ENCODE results near the gene HELZ. TPM values are rescaled to one million over a fixed set of nuclear protein-coding genes. Genes with fewer than 3 reads are reported as not detected.
A peak's percentile ranks its signal among the peaks of the same experiment; 100 is the strongest.

The HELZ gene, protein sequence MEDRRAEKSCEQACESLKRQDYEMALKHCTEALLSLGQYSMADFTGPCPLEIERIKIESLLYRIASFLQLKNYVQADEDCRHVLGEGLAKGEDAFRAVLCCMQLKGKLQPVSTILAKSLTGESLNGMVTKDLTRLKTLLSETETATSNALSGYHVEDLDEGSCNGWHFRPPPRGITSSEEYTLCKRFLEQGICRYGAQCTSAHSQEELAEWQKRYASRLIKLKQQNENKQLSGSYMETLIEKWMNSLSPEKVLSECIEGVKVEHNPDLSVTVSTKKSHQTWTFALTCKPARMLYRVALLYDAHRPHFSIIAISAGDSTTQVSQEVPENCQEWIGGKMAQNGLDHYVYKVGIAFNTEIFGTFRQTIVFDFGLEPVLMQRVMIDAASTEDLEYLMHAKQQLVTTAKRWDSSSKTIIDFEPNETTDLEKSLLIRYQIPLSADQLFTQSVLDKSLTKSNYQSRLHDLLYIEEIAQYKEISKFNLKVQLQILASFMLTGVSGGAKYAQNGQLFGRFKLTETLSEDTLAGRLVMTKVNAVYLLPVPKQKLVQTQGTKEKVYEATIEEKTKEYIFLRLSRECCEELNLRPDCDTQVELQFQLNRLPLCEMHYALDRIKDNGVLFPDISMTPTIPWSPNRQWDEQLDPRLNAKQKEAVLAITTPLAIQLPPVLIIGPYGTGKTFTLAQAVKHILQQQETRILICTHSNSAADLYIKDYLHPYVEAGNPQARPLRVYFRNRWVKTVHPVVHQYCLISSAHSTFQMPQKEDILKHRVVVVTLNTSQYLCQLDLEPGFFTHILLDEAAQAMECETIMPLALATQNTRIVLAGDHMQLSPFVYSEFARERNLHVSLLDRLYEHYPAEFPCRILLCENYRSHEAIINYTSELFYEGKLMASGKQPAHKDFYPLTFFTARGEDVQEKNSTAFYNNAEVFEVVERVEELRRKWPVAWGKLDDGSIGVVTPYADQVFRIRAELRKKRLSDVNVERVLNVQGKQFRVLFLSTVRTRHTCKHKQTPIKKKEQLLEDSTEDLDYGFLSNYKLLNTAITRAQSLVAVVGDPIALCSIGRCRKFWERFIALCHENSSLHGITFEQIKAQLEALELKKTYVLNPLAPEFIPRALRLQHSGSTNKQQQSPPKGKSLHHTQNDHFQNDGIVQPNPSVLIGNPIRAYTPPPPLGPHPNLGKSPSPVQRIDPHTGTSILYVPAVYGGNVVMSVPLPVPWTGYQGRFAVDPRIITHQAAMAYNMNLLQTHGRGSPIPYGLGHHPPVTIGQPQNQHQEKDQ (N-terminal part only)
- 23.9 and 31.0 TPM in 2 replicates for total RNA-seq (2014; rRNA removed; shearing (Covaris generic))
- polyA plus RNA-seq (2016; fragmentation: Nextera tagmentation; extraction: Ambion mirVana) = 23.2 and 25.4 TPM in 2 replicates

DNA sequence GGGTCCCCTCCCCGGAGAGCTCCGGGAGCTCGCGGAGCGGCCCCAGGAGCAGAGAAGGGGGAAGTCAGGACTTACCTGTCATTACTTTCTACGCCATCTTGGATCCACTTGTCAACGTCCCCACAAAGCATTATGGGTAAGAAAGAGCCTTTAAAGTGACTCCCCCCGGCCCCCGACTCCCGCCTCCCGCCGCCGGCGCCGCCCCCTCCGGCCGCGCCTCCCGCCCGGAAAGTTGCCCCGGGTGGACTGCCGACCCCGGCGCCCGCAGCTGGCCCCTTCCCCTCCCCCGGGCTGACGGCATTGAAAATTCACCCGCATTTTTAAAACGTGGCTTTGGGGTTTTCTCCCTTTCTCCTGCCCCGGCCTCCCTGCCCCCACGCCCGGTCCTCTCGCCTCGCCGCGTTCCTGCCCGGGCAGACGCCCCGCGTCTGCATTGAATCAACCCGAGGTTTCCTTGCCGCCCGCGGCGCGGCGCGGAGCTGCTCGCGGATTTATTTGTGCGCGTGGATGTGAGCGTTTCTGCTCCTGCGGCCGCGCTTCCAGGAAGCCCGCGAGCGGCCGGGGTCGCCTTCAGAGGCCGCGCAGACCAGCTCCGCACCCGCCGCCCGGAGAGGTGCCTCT lies at the start of gene HELZ:
HELZ (minus strand) TSS at position 124 of the 621 bp plus-strand sequence. CDS start 26,392 bp downstream, outside the sequence.
- H3K36me3 ChIP-seq (ENCODE audit: low read depth) = no peaks in the 10 kb centered on the region
- no peak within 1 kb of the TSS; the same call in 1 of the 2 replicates for H3K27ac ChIP-seq
- peak; percentile 92 for DNase-seq
- H3K27me3 ChIP-seq (replicated peaks; ENCODE audit: insufficient read depth) = no peaks in the 10 kb centered on the region
- in situ Hi-C loops (cut with MboI) = no loop called here
- H3K9me2 ChIP-seq (ENCODE audit: insufficient read depth) = no peaks in the 10 kb centered on the region
- H4K20me1 ChIP-seq (ENCODE audit: insufficient read depth) = no peaks in the 10 kb centered on the region
- peaks cover 22% of the 10 kb centered on the region for H3F3A ChIP-seq (ENCODE audit: insufficient read depth)
- H3K4me2 ChIP-seq (ENCODE audit: unreplicated experiment) = peak within 1 kb of the TSS; percentile 80
- peak within 1 kb of the TSS; percentile 95 for H2AFZ ChIP-seq
- H3K9ac ChIP-seq = peak within 1 kb of the TSS; percentile 86
- H3K79me2 ChIP-seq (ENCODE audit: insufficient read depth) = peaks cover 48% of the 10 kb centered on the region
- H3K4me1 ChIP-seq (ENCODE audit: insufficient read depth) = peaks cover 30% of the 10 kb centered on the region
- 0 to 2% methylated on average over 43 to 60 of the region's 67 CpGs for WGBS, 2 experiments (ENCODE audit: low coverage in 1 of 2, low lambda C conversion rate in 2 of 2, missing lambda C conversion rate in 2 of 2)
- TF ChIP-seq EZH2phosphoT487 (IDR thresholded peaks at IDR 0.05; ENCODE audit: insufficient read depth, low read depth) (no peak), EZH2 (IDR thresholded peaks at IDR 0.05; ENCODE audit: insufficient read depth, poor library complexity, severe bottlenecking) (no peak)
- peak within 1 kb of the TSS; percentile 79 for H3K4me3 ChIP-seq
- H3K9me3 ChIP-seq (ENCODE audit: low read depth) = no peaks in the 10 kb centered on the region

DNA sequence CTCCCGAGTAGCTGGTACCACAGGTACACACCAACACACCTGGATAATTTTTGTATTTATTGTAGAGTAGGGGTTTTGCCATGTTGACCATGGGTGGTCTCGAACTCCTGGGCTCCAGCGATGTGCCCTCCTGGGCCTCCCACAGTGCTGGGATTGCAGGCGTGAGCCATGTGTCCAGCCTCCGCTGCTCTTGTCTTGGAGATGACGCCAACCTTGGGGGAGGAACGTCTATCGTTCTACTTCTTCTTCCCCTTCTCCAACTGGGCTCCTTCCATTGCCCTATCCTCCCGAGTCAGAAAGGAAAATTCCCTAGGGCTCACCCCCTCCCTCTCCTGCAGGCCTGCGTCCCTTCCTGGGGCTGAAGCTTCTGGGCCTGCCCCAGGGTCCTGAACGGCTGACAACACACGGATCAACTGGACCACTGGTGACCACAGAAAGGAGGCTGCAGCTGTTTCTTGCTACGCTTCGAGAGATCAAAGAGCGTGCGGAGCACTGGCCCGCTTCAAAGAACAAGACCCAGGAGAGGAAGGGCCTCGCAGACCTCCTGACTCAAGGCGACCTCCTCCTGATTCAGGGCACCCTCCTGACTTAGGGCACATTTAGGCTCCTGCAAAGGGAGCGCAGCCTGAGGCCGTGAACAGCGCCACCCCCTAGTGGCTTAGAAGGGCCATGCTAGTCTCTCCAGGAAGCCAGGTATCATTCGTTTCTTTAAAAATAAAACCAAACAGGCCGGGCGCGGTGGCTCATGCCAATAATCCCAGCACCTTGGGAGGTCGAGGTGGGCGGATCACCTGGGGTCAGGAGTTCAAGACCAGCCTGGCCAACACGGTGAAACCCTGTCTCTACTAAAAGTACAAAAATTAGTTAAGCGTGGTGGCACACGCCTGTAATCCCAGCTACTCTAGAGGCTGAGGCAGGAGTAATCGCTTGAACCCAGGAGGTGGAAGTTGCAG lies 48.5 kb upstream of the HELZ start:
- no peaks in the 10 kb centered on the region for H3K27me3 ChIP-seq (replicated peaks; ENCODE audit: insufficient read depth)
- H3K9ac ChIP-seq = no peak overlapping the region
- peak; percentile 76 for DNase-seq
- peak overlapping the region; percentile 76 for H2AFZ ChIP-seq
- H3K4me2 ChIP-seq (ENCODE audit: unreplicated experiment) = no peak overlapping the region
- H3K27ac ChIP-seq = no peak overlapping the region
- H4K20me1 ChIP-seq (ENCODE audit: insufficient read depth) = no peaks in the 10 kb centered on the region
- peaks cover 8% of the 10 kb centered on the region for H3K4me1 ChIP-seq (ENCODE audit: insufficient read depth)
- no peaks in the 10 kb centered on the region for H3K36me3 ChIP-seq (ENCODE audit: low read depth)
- no peaks in the 10 kb centered on the region for H3K79me2 ChIP-seq (ENCODE audit: insufficient read depth)
- H3K9me3 ChIP-seq (ENCODE audit: low read depth) = no peaks in the 10 kb centered on the region
- H3K9me2 ChIP-seq (ENCODE audit: insufficient read depth) = no peaks in the 10 kb centered on the region
- TF ChIP-seq EZH2phosphoT487 (IDR thresholded peaks at IDR 0.05; ENCODE audit: insufficient read depth, low read depth) (no peak), EZH2 (IDR thresholded peaks at IDR 0.05; ENCODE audit: insufficient read depth, poor library complexity, severe bottlenecking) (no peak)
- H3F3A ChIP-seq (ENCODE audit: insufficient read depth) = no peaks in the 10 kb centered on the region
- 31 to 32% methylated on average over 31 to 32 of the region's 32 CpGs for WGBS, 2 experiments (ENCODE audit: low coverage in 1 of 2, low lambda C conversion rate in 2 of 2, missing lambda C conversion rate in 2 of 2)
- no peak overlapping the region for H3K4me3 ChIP-seq
- in situ Hi-C loops (cut with MboI) = no loop called here

DNA sequence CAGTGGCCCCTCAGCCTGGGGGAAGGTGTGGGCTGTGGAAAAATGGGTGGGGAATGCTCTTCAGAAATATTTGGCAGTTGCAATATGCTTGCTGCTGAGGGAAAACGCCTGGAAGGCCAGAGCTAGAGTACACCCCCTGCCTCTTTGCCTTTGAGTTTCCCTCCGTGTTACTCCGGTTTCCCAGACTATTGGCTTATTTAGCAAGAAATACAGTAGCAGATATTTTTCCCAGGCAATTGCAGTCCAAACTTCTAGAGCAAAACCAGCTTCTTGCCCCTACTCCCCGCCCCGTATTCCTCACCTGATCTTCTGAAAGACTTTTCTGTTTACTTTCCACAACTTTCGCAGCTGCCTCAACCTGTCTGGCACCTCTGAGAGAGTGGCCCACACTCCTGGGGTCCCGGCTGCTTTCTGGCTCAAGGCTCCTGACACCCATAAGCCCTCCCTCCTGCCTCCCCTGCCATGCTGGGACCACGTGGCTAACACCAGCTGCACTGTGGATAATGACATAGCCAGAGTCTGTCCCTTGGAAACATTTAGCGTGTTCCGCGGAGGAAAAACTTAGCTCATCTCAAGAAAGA lies 45.8 kb upstream of the HELZ start:
- 36 to 41% methylated on average over 11 of the region's 11 CpGs for WGBS, 2 experiments (ENCODE audit: low coverage in 1 of 2, low lambda C conversion rate in 2 of 2, missing lambda C conversion rate in 2 of 2)

More for the DNA sequence above, 45.8 kb upstream of the HELZ start:
- Histone ChIP-seq H2AFZ (no peak overlapping the region), H3K4me1 (ENCODE audit: insufficient read depth) (peaks cover 8% of the 10 kb centered on the region), H3K79me2 (ENCODE audit: insufficient read depth) (no peaks in the 10 kb centered on the region), H3K36me3 (ENCODE audit: low read depth) (no peaks in the 10 kb centered on the region), H3K4me3 (no peak overlapping the region), H3K9me3 (ENCODE audit: low read depth) (no peaks in the 10 kb centered on the region), H4K20me1 (ENCODE audit: insufficient read depth) (no peaks in the 10 kb centered on the region), H3K27me3 (replicated peaks; ENCODE audit: insufficient read depth) (no peaks in the 10 kb centered on the region), H3K27ac (no peak overlapping the region), H3F3A (ENCODE audit: insufficient read depth) (no peaks in the 10 kb centered on the region), H3K9ac (no peak overlapping the region), H3K4me2 (ENCODE audit: unreplicated experiment) (no peak overlapping the region), H3K9me2 (ENCODE audit: insufficient read depth) (no peaks in the 10 kb centered on the region)
- in situ Hi-C loops (cut with MboI) = no loop called here
- no peak for DNase-seq
- no peak for TF ChIP-seq EZH2 (IDR thresholded peaks at IDR 0.05; ENCODE audit: insufficient read depth, poor library complexity, severe bottlenecking)
- TF ChIP-seq EZH2phosphoT487 (IDR thresholded peaks at IDR 0.05; ENCODE audit: insufficient read depth, low read depth) = no peak
